ENCODE results near the gene NSD2.
"Not testable (repeated sequence)": the region's sequence is repeated elsewhere in the genome, so short reads cannot be mapped to it uniquely, and the experiment has no call there.

NSD2 gene

DNA sequence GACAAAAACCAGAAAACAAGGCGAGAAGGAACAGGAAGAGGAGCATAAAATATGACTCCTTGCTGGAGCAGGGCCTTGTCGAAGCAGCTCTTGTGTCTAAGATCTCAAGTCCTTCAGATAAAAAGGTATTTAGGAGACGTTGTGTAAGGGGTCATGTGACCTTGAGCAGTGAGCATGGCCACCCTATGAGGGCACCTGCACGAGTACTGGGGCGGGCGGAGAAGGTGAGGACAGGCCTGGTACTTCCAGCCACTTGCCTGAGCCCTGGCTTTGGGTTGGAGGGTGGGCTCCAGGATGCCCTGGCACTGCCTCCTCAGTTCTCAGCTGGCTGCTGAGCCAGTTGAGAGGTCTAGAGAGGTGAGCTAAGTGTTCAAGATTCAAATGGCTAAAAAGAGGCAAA lies 29.9 kb downstream of the NSD2 start:
- TF ChIP-seq, protein P1, sequence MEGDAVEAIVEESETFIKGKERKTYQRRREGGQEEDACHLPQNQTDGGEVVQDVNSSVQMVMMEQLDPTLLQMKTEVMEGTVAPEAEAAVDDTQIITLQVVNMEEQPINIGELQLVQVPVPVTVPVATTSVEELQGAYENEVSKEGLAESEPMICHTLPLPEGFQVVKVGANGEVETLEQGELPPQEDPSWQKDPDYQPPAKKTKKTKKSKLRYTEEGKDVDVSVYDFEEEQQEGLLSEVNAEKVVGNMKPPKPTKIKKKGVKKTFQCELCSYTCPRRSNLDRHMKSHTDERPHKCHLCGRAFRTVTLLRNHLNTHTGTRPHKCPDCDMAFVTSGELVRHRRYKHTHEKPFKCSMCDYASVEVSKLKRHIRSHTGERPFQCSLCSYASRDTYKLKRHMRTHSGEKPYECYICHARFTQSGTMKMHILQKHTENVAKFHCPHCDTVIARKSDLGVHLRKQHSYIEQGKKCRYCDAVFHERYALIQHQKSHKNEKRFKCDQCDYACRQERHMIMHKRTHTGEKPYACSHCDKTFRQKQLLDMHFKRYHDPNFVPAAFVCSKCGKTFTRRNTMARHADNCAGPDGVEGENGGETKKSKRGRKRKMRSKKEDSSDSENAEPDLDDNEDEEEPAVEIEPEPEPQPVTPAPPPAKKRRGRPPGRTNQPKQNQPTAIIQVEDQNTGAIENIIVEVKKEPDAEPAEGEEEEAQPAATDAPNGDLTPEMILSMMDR (IDR thresholded peaks at IDR 0.05; ENCODE audit: extremely low read depth, insufficient read depth, missing control alignments), result no peak
- in situ Hi-C loops (cut with MboI; ENCODE audit: low pct_unique_long_range_greater_than_20kb, low sequenced_read_pairs, unreplicated experiment), result no loop called here
- DNase-seq (ENCODE audit: low spot score), result no peak

- TF ChIP-seq, protein P1 (IDR thresholded peaks at IDR 0.05; ENCODE audit: extremely low read depth, insufficient read depth, missing control alignments), result no peak
- in situ Hi-C loops (cut with MboI; ENCODE audit: low pct_unique_long_range_greater_than_20kb, low sequenced_read_pairs, unreplicated experiment), result no loop called here
- no peak for DNase-seq (ENCODE audit: low spot score)
Observed at GRCh38 chr4:1902243-1902642, 31.1 kb downstream of the NSD2 start.

- DNase-seq (ENCODE audit: low spot score), result no peak
- in situ Hi-C loops (cut with MboI; ENCODE audit: low pct_unique_long_range_greater_than_20kb, low sequenced_read_pairs, unreplicated experiment), result no loop called here
- TF ChIP-seq, protein P1 (IDR thresholded peaks at IDR 0.05; ENCODE audit: extremely low read depth, insufficient read depth, missing control alignments), result no peak
Observed at GRCh38 chr4:1903035-1903434, 31.8 kb downstream of the NSD2 start.

DNA sequence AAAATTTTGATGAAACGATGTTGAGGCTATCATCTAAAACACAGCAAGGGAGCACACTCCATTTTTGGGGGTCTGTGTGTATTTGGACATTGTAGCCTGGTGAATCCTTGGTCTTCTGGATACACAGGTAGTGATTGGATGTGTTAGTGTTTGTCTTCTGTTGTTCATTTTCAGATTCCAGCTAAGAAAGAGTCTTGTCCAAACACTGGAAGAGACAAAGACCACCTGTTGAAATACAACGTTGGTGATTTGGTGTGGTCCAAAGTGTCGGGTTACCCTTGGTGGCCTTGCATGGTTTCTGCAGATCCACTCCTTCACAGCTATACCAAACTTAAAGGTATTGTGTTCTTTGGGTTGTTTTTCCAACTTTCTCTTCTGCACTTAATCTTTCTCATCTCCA lies 32.8 kb downstream of the NSD2 start:
- in situ Hi-C loops (cut with MboI; ENCODE audit: low pct_unique_long_range_greater_than_20kb, low sequenced_read_pairs, unreplicated experiment), result no loop called here
- no peak for DNase-seq (ENCODE audit: low spot score)
- TF ChIP-seq, protein P1 (IDR thresholded peaks at IDR 0.05; ENCODE audit: extremely low read depth, insufficient read depth, missing control alignments), result no peak

- no peak for DNase-seq (ENCODE audit: low spot score)
- TF ChIP-seq, protein P1 (IDR thresholded peaks at IDR 0.05; ENCODE audit: extremely low read depth, insufficient read depth, missing control alignments), result no peak
- in situ Hi-C loops (cut with MboI; ENCODE audit: low pct_unique_long_range_greater_than_20kb, low sequenced_read_pairs, unreplicated experiment), result no loop called here
Observed at GRCh38 chr4:1907848-1908525, 36.8 kb downstream of the NSD2 start.

GRCh38 chr4:1909696-1910095 lies 38.5 kb downstream of the NSD2 start:
- DNase-seq (ENCODE audit: low spot score); in situ Hi-C loops (cut with MboI; ENCODE audit: low pct_unique_long_range_greater_than_20kb, low sequenced_read_pairs, unreplicated experiment): not testable (repeated sequence)

DNA sequence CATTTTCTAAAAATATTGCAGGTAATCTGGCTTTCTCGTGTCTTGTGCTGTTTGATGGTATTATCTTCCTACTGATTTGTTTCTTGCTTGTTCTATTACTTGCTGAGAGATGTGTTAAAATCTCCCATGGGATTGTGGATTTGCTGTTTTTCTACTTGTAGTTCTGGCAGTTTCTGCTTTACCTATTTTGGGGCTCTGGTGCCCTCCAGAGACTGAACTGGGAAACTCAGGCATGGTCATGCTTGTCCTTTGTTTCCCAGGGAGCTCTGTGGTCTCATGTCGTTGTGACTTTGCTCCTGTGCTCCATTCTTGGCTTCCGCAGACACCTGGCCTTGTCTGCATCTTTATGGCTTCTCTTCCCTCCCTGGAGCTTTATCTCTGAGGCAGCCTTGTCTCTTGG lies 39.5 kb downstream of the NSD2 start:
- no peak for DNase-seq (ENCODE audit: low spot score)
- in situ Hi-C loops (cut with MboI; ENCODE audit: low pct_unique_long_range_greater_than_20kb, low sequenced_read_pairs, unreplicated experiment), result no loop called here
- TF ChIP-seq, protein P1 (IDR thresholded peaks at IDR 0.05; ENCODE audit: extremely low read depth, insufficient read depth, missing control alignments), result peak; percentile 55

GRCh38 chr4:1911316-1911715 lies 40.1 kb downstream of the NSD2 start:
- in situ Hi-C loops (cut with MboI; ENCODE audit: low pct_unique_long_range_greater_than_20kb, low sequenced_read_pairs, unreplicated experiment); DNase-seq (ENCODE audit: low spot score): not testable (repeated sequence)

All from GM13977 (cell line).